Trophoblast cell (in vitro differentiated cells and primary cell): ENCODE measurements around the gene MMS19.
A peak's percentile ranks its signal among the peaks of the same experiment; 100 is the strongest.

ENCODE experiments used
- DNase-seq, 2 donors: peaks; one replicate each; pipeline ENCODE4 v3.0.0-alpha.2; 2016
- H2AFZ ChIP-seq: 2 replicates; pipeline ENCODE4 v1.6.1; 2013; ENCODE audit warnings: low read length, moderate library complexity, mild to moderate bottlenecking; ENCODE audit not compliant: insufficient read depth, poor library complexity
- H2AK5ac ChIP-seq: 2 replicates; pipeline ENCODE4 v1.6.1; 2013; ENCODE audit warnings: mild to moderate bottlenecking, low read length
- H2BK120ac ChIP-seq: 2 replicates; pipeline ENCODE4 v1.6.1; 2013; ENCODE audit warnings: low read length, mild to moderate bottlenecking, moderate library complexity; ENCODE audit not compliant: insufficient read depth, poor library complexity
- H2BK12ac ChIP-seq: 2 replicates; pipeline ENCODE4 v1.6.1; 2013; ENCODE audit warnings: mild to moderate bottlenecking, low read length, moderate library complexity
- H2BK5ac ChIP-seq: 2 replicates; pipeline ENCODE4 v1.6.1; 2013; ENCODE audit warnings: low read length, low read depth, moderate library complexity, mild to moderate bottlenecking; ENCODE audit not compliant: poor library complexity
- H3K14ac ChIP-seq: 2 replicates; pipeline ENCODE4 v1.6.1; 2013; ENCODE audit warnings: mild to moderate bottlenecking, low read length
- H3K18ac ChIP-seq: 2 replicates; pipeline ENCODE4 v1.6.1; 2013; ENCODE audit warnings: mild to moderate bottlenecking, low read length
- H3K23ac ChIP-seq: 2 replicates; pipeline ENCODE4 v1.6.1; 2013; ENCODE audit warnings: low read length
- H3K27ac ChIP-seq: 2 replicates; pipeline ENCODE4 v1.5.1; 2013; ENCODE audit warnings: low read depth, mild to moderate bottlenecking, inconsistent platforms, low read length, moderate library complexity
- H3K27me3 ChIP-seq: 2 replicates; pipeline ENCODE4 v1.6.1; 2013; ENCODE audit warnings: inconsistent platforms, mild to moderate bottlenecking, low read length, moderate library complexity; ENCODE audit not compliant: insufficient read depth
- H3K36me3 ChIP-seq, 2 experiments: 1 replicate in 1 of 2; 2 replicates in 1 of 2; pipeline ENCODE4 v1.6.1; 2013; ENCODE audit warnings: low read length in 2 of 2, mild to moderate bottlenecking in 2 of 2, moderate library complexity in 1 of 2; ENCODE audit not compliant: insufficient read depth in 2 of 2, control insufficient read depth in 1 of 2
- H3K4ac ChIP-seq: 2 replicates; pipeline ENCODE4 v1.6.1; 2013; ENCODE audit warnings: low read depth, mild to moderate bottlenecking, low read length, moderate library complexity
- H3K4me1 ChIP-seq, 2 experiments: 1 replicate in 1 of 2; 2 replicates in 1 of 2; pipeline ENCODE4 v1.6.1; 2013; ENCODE audit warnings: low read length in 2 of 2, mild to moderate bottlenecking in 2 of 2, moderate library complexity in 1 of 2; ENCODE audit not compliant: insufficient read depth in 2 of 2, control insufficient read depth in 1 of 2
- H3K4me2 ChIP-seq: 2 replicates; pipeline ENCODE4 v1.6.1; 2013; ENCODE audit warnings: inconsistent platforms, mild to moderate bottlenecking, low read length, moderate library complexity
- H3K4me3 ChIP-seq: 2 replicates; pipeline ENCODE4 v1.5.1; 2013; ENCODE audit warnings: mild to moderate bottlenecking, low read depth, low read length, inconsistent platforms
- H3K79me1 ChIP-seq: one replicate; pipeline ENCODE4 v1.6.1; 2013; ENCODE audit warnings: low read length
- H3K79me2 ChIP-seq: 2 replicates; pipeline ENCODE4 v1.6.1; 2013; ENCODE audit warnings: low read length, mild to moderate bottlenecking; ENCODE audit not compliant: control insufficient read depth, insufficient read depth, poor library complexity
- H3K9ac ChIP-seq: 2 replicates; pipeline ENCODE4 v1.6.1; 2013; ENCODE audit warnings: mild to moderate bottlenecking, low read length
- H3K9me3 ChIP-seq: 2 replicates; pipeline ENCODE4 v1.6.1; 2013; ENCODE audit warnings: low read depth, mild to moderate bottlenecking, control low read depth, inconsistent platforms, low read length; ENCODE audit not compliant: insufficient read depth
- H4K12ac ChIP-seq: 2 replicates; pipeline ENCODE4 v1.6.1; 2013; ENCODE audit warnings: low read depth, mild to moderate bottlenecking, low read length, moderate library complexity
- H4K8ac ChIP-seq: 2 replicates; pipeline ENCODE4 v1.6.1; 2013; ENCODE audit warnings: low read depth, mild to moderate bottlenecking, low read length, moderate library complexity
- H4K91ac ChIP-seq: one replicate; pipeline ENCODE4 v1.6.1; 2013; ENCODE audit warnings: low read depth, mild to moderate bottlenecking, low read length, moderate library complexity
- WGBS: extraction: QIAGEN DNeasy Blood & Tissue Kit; methylation state at CpG from one replicate; pipeline ENCODE4 v1.1.7; 2013; ENCODE audit warnings: missing lambda C conversion rate; ENCODE audit not compliant: insufficient read length, insufficient coverage; ENCODE audit errors: extremely low coverage; 5-methylcytosine and 5-hydroxymethylcytosine counted together

The MMS19 gene

DNA sequence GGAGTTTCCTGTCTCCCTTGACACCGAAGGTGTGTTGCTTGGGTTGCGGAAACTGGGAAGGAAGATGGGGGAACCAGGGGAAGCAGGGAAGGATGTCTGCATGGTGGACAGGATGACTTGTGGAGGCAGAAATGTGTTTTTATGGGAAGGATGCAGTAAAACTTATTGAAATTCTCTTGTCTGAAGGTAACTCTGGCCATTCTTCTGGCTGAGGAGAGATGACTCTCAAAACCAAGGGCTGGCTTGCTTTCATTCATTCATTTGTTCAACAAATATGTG, 2.0 kb upstream of the MMS19 start:
- no peak overlapping the region for H3K4ac ChIP-seq
- H3K27ac ChIP-seq: no peak overlapping the region
- no peak overlapping the region for H2BK120ac ChIP-seq
- H3K23ac ChIP-seq: peak overlapping the region; percentile 44
- H2BK12ac ChIP-seq: no peak overlapping the region
- H3K4me3 ChIP-seq: peak overlapping the region; percentile 7
- peaks cover 2% of the 10 kb centered on the region for H3K9me3 ChIP-seq
- H3K79me2 ChIP-seq: peaks cover 14% of the 10 kb centered on the region
- no peak overlapping the region for H4K8ac ChIP-seq
- no peak overlapping the region for H3K14ac ChIP-seq
- H3K36me3 ChIP-seq: peaks cover 0 to 2% of the 10 kb centered on the region in 2 experiments
- no peak overlapping the region for H4K12ac ChIP-seq
- peak overlapping the region; percentile 87 for H3K4me2 ChIP-seq
- peaks cover 5 to 6% of the 10 kb centered on the region in 2 experiments for H3K4me1 ChIP-seq
- no peak overlapping the region for H2BK5ac ChIP-seq
- H2AK5ac ChIP-seq: no peak overlapping the region
- H4K91ac ChIP-seq: no peak overlapping the region
- WGBS: no CpG with 5 or more reads among the region's 2 CpGs
- no peak overlapping the region for H2AFZ ChIP-seq
- H3K79me1 ChIP-seq: peaks cover 14% of the 10 kb centered on the region
- H3K9ac ChIP-seq: no peak overlapping the region
- no peak overlapping the region for H3K18ac ChIP-seq
- no peak for DNase-seq
- H3K27me3 ChIP-seq: peaks cover 6% of the 10 kb centered on the region

DNA sequence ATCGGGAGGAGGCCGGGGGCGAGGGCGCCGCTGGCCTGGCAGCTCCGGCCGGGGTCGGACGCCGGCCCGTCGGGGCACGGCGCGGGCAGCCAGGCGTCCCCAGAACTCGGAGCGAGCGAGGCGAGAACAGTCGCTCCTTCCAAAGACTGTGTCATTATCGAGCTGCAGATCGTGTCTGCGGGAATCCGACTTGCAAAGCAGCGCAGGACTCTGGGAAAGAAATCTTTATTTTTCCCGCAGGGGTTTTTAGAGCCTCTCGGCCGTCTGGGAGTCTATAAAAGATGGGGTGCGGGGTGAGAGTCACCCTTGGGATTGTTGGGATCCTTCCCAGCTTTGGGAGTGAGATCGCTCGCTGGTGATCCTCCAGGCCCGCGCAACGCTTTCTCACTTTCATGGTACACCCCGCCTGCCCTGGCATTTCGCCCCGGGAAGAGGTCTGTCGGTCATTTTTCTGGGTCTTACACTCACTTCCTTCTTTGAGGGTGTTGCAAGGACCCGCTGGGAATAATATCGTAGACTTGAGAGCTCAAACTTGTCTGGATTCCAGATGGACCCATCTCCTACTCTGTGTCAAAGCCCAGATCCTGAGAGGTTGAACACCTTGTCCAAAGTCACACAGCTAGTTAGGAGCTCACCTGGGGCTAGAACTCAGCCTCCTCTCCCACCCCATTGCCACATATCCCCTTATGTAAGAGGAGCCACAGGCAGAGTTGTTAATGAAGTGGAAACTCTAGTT, 1.5 kb upstream of the MMS19 start:
- DNase-seq: peak; percentile 20 to 49
- Histone ChIP-seq H3K4me2 (peak overlapping the region; percentile 87), H3K4me3 (peak overlapping the region; percentile 84), H2BK5ac (no peak overlapping the region), H2AFZ (peak overlapping the region; percentile 93), H3K9ac (peak overlapping the region; percentile 70), H3K79me1 (peaks cover 14% of the 10 kb centered on the region), H3K14ac (peak overlapping the region; percentile 73), H2AK5ac (no peak overlapping the region), H3K79me2 (peaks cover 14% of the 10 kb centered on the region), H3K18ac (peak overlapping the region; percentile 95), H2BK120ac (peak overlapping the region; percentile 56), H3K36me3 (peaks cover 0 to 2% of the 10 kb centered on the region in 2 experiments), H3K27me3 (peaks cover 6% of the 10 kb centered on the region), H4K12ac (no peak overlapping the region), H3K4me1 (peaks cover 10 to 11% of the 10 kb centered on the region in 2 experiments), H4K91ac (no peak overlapping the region), H2BK12ac (no peak overlapping the region), H3K27ac (no peak overlapping the region), H3K4ac (no peak overlapping the region), H3K23ac (peak overlapping the region; percentile 44), H4K8ac (peak overlapping the region; percentile 25), H3K9me3 (peaks cover 2% of the 10 kb centered on the region)
- WGBS: no CpG with 5 or more reads among the region's 41 CpGs

DNA sequence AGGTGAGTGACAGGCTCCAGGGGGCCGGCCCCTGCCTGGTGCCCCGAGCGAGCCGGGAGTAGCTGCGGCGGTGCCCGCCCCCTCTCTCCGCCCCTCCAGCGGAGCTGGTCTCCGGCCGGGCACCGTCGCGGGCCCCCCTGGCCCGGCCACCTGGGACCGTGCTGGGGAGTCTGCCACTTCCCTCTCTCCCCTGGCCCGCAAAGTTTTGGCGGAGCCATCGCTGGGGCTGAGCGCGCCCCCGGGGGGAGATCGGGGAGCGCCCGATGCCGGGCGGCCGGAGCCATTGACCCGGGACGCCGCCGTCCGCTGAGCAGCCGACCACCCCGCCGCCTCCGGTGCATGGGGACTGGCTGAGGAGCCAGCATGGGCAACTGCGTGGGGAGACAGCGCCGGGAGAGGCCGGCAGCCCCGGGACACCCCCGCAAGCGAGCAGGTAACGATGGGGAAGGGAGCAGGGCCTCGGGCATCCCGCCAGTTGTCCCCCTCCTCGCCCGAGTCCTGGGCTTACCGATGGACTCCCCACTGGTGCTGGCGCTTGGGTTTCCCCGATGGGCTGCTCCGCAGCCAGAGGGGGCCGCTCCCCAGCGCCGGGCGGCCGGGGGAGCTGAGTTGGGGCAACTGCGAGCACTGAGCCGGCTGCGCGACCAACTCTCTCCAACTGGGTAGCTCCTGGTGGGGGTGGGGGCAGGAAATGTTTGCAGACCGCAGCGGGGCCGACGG, 779 bp upstream of the MMS19 start, which contains the start of gene UBTD1:
Gene UBTD1 (plus strand): TSS at position 84 of the 720 bp plus-strand sequence. CDS start 280 bp downstream, at position 364.
- H3K9me3 ChIP-seq: peaks cover 2% of the 10 kb centered on the region
- peak within 1 kb of the TSS; percentile 86 for H4K12ac ChIP-seq
- no CpG with 5 or more reads among the region's 66 CpGs for WGBS
- H3K79me1 ChIP-seq: peaks cover 14% of the 10 kb centered on the region
- H3K18ac ChIP-seq: peak within 1 kb of the TSS; percentile 95
- peak within 1 kb of the TSS; percentile 25 for H2BK12ac ChIP-seq
- peak within 1 kb of the TSS; percentile 78 for H2BK120ac ChIP-seq
- H3K27ac ChIP-seq: peak within 1 kb of the TSS; percentile 89
- peaks cover 10 to 11% of the 10 kb centered on the region in 2 experiments for H3K4me1 ChIP-seq
- peak within 1 kb of the TSS; percentile 97 for H3K14ac ChIP-seq
- peaks cover 17% of the 10 kb centered on the region for H3K79me2 ChIP-seq
- peaks cover 6% of the 10 kb centered on the region for H3K27me3 ChIP-seq
- peak within 1 kb of the TSS; percentile 92 for H4K8ac ChIP-seq
- H3K4ac ChIP-seq: peak within 1 kb of the TSS; percentile 80
- H2AK5ac ChIP-seq: peak within 1 kb of the TSS; percentile 78
- H2AFZ ChIP-seq: peak within 1 kb of the TSS; percentile 93
- peaks cover 0 to 2% of the 10 kb centered on the region in 2 experiments for H3K36me3 ChIP-seq
- H4K91ac ChIP-seq: peak within 1 kb of the TSS; percentile 93
- peak within 1 kb of the TSS; percentile 99 for H3K9ac ChIP-seq
- H3K4me3 ChIP-seq: peak within 1 kb of the TSS; percentile 99
- H3K23ac ChIP-seq: no peak within 1 kb of the TSS
- no peak for DNase-seq
- peak within 1 kb of the TSS; percentile 78 for H2BK5ac ChIP-seq
- peak within 1 kb of the TSS; percentile 87 for H3K4me2 ChIP-seq

DNA sequence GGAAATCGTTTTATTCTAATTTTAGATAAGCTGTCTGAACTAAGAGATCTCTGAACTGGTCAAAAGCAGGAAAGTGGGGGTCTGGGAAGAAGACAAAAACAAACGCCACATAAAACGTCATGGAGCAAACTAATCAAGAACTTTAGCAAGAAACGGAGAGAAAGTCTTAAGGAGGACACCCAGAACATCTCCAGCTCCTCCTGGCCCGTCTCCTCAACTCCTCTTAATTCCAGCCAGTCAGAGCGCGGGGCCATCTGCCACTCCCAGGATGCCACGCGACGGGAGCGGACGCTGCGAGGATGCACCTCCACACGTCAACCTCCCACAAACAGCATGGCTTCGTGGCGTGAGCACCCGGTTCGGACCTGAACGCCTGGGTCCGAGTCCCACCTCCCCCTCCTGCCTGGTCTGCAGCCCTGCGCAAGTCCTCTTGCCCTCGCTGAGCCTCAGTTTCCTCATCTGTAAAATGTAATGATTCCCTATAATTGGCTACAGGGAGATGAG, 598 bp downstream of the MMS19 start:
- Histone ChIP-seq H2BK12ac (peak overlapping the region; percentile 25), H3K4me1 (peaks cover 10 to 11% of the 10 kb centered on the region in 2 experiments), H2BK120ac (peak overlapping the region; percentile 78), H2AFZ (peak overlapping the region; percentile 82), H4K12ac (peak overlapping the region; percentile 86), H3K14ac (peak overlapping the region; percentile 97), H3K9me3 (no peaks in the 10 kb centered on the region), H3K27ac (peak overlapping the region; percentile 76), H4K8ac (peak overlapping the region; percentile 92), H3K36me3 (peaks cover 2 to 8% of the 10 kb centered on the region in 2 experiments), H3K18ac (peak overlapping the region; percentile 89), H3K79me2 (peaks cover 17% of the 10 kb centered on the region), H3K23ac (no peak overlapping the region), H4K91ac (peak overlapping the region; percentile 93), H3K4ac (peak overlapping the region; percentile 80), H2AK5ac (peak overlapping the region; percentile 78), H3K27me3 (peaks cover 6% of the 10 kb centered on the region), H3K79me1 (peaks cover 14% of the 10 kb centered on the region), H2BK5ac (peak overlapping the region; percentile 55), H3K9ac (peak overlapping the region; percentile 99), H3K4me2 (peak overlapping the region; percentile 85), H3K4me3 (peak overlapping the region; percentile 99)
- no CpG with 5 or more reads among the region's 22 CpGs for WGBS
- DNase-seq: peak; percentile 51 to 78
